NCI-H187 (cell line): ENCODE data around the gene SPEM3.

Source experiments
- DNase-seq, 2 experiments: peaks; one replicate each; lab custom pipeline; 2025; lab: John Stamatoyannopoulos, UW

The SPEM3 gene

GRCh38 chr17:7428557-7428956, at the start of gene SPEM3:
Gene SPEM3 (plus strand): TSS chr17:7428857. CDS start chr17:7428903, 46 bp downstream.
- DNase-seq, result no peak

GRCh38 chr17:7379134-7379533, 49.5 kb upstream of the SPEM3 start:
- DNase-seq, result no peak

GRCh38 chr17:7380321-7380720, 48.3 kb upstream of the SPEM3 start:
- no peak for DNase-seq

- DNase-seq, result no peak
These were observed 47.6 kb upstream of the SPEM3 start, which contains the start of gene TNK1 for GRCh38 chr17:7380855-7381683. Gene TNK1 (plus strand): TSS chr17:7381089. CDS start chr17:7382927, 1,838 bp downstream.

GRCh38 chr17:7382901-7383300, 45.8 kb upstream of the SPEM3 start:
- DNase-seq, result no peak

GRCh38 chr17:7383371-7383741, 45.3 kb upstream of the SPEM3 start:
- DNase-seq, result no peak

- DNase-seq, result peak; percentile 17 to 21
These were observed 44.7 kb upstream of the SPEM3 start for GRCh38 chr17:7383742-7384488.

- DNase-seq, result no peak
These were observed 44.1 kb upstream of the SPEM3 start for GRCh38 chr17:7384489-7385081.

GRCh38 chr17:7388856-7389255, 39.8 kb upstream of the SPEM3 start:
- no peak for DNase-seq

GRCh38 chr17:7389924-7390910, 38.4 kb upstream of the SPEM3 start:
- DNase-seq, result no peak

GRCh38 chr17:7391307-7391706, 37.4 kb upstream of the SPEM3 start:
- DNase-seq, result no peak

- no peak for DNase-seq
These were observed 35.7 kb upstream of the SPEM3 start for GRCh38 chr17:7392696-7393612.

GRCh38 chr17:7393613-7394451, 34.8 kb upstream of the SPEM3 start:
- DNase-seq, result peak in 1 of 2 experiments; percentile 40

GRCh38 chr17:7394452-7395191, 34.0 kb upstream of the SPEM3 start, which contains the start of gene PLSCR3:
Gene PLSCR3 (minus strand): TSS chr17:7394525. CDS start chr17:7394110, 415 bp downstream.
- DNase-seq, result peak in 1 of 2 experiments; percentile 40

- DNase-seq, result no peak
These were observed 32.5 kb upstream of the SPEM3 start for GRCh38 chr17:7396147-7396546.

GRCh38 chr17:7398612-7399011, 30.0 kb upstream of the SPEM3 start:
- DNase-seq, result no peak

- no peak for DNase-seq
These were observed 25.5 kb upstream of the SPEM3 start for GRCh38 chr17:7403043-7403726.

- DNase-seq, result no peak
These were observed 25.0 kb upstream of the SPEM3 start for GRCh38 chr17:7403727-7403976.
